TTC549 (cell line): ENCODE data around the gene KCTD19.

Experiments
- FAIRE-seq: peaks from 2 replicates; lab custom pipeline; 2012; peaks lifted over from hg19 to GRCh38; lab: Jason Lieb, UNC

The KCTD19 gene

GRCh38 chr16:67258161-67258835 is 68.2 kb downstream of the KCTD19 start:
- FAIRE-seq = no peak

GRCh38 chr16:67257486-67258160 is 68.9 kb downstream of the KCTD19 start:
- FAIRE-seq = no peak

- FAIRE-seq = no peak
Measured at GRCh38 chr16:67256701-67257230, 69.8 kb downstream of the KCTD19 start.

- no peak for FAIRE-seq
Measured at GRCh38 chr16:67255553-67256221, 70.9 kb downstream of the KCTD19 start.

GRCh38 chr16:67254801-67255552 is 71.6 kb downstream of the KCTD19 start:
- FAIRE-seq = no peak

- no peak for FAIRE-seq
Measured at GRCh38 chr16:67252609-67253497, 73.7 kb downstream of the KCTD19 start.

GRCh38 chr16:67250045-67250327 is 76.6 kb downstream of the KCTD19 start:
- FAIRE-seq = no peak

- FAIRE-seq = no peak
Measured at GRCh38 chr16:67249178-67250044, 77.1 kb downstream of the KCTD19 start.

- FAIRE-seq = no peak
Measured at GRCh38 chr16:67248401-67249177, 78.0 kb downstream of the KCTD19 start, which contains the start of gene SLC9A5. Gene SLC9A5, plus strand, starts transcription at chr16:67248979. Its CDS starts 36 bp downstream, at chr16:67249015.

GRCh38 chr16:67248073-67248400 is 78.5 kb downstream of the KCTD19 start:
- FAIRE-seq = no peak

- FAIRE-seq = peak; percentile 46
Measured at GRCh38 chr16:67247192-67248072, 79.1 kb downstream of the KCTD19 start, which contains the start of gene FHOD1. Gene FHOD1, minus strand, starts transcription at chr16:67247481. Its CDS starts 71 bp downstream, at chr16:67247410.

GRCh38 chr16:67246756-67247191 is 79.8 kb downstream of the KCTD19 start:
- no peak for FAIRE-seq

- no peak for FAIRE-seq
Measured at GRCh38 chr16:67246081-67246755, 80.3 kb downstream of the KCTD19 start.

- no peak for FAIRE-seq
Measured at GRCh38 chr16:67245674-67246080, 80.9 kb downstream of the KCTD19 start.

- FAIRE-seq = no peak
Measured at GRCh38 chr16:67245186-67245585, 81.4 kb downstream of the KCTD19 start.

- FAIRE-seq = no peak
Measured at GRCh38 chr16:67244387-67245185, 82.0 kb downstream of the KCTD19 start.

GRCh38 chr16:67243481-67243880 is 83.1 kb downstream of the KCTD19 start:
- FAIRE-seq = no peak
